ENCODE data around the gene SRGAP1. TPM values are rescaled to one million over a fixed set of nuclear protein-coding genes. Genes with fewer than 3 reads are reported as not detected.

The SRGAP1 gene
- total and polyA plus RNA-seq, 2 of the 13 experiments (the other 11 are each of a cell fraction or from before 2014, with no cell fraction given) = 1.6 to 3.4 TPM

GRCh38 chr12:63994704-63995103, 150.2 kb downstream of the SRGAP1 start:
- no peak overlapping the region for H2AFZ ChIP-seq (ENCODE audit: low read length)
- H3K27me3 ChIP-seq (ENCODE audit: control insufficient read depth in 1 of 2, insufficient read depth in 2 of 2, low read length in 2 of 2) = no peaks in the 10 kb centered on the region
- H3K9ac ChIP-seq (ENCODE audit: insufficient read depth, low read depth, low read length) = no peak overlapping the region
- H4K20me1 ChIP-seq (ENCODE audit: insufficient read depth, low read length) = no peaks in the 10 kb centered on the region
- TF ChIP-seq IRX3 (CRISPR knock-in tag; IDR thresholded peaks at IDR 0.05; ENCODE audit: borderline replicate concordance, low read depth) (no peak), MZF1 (CRISPR knock-in tag; IDR thresholded peaks at IDR 0.05; ENCODE audit: borderline replicate concordance) (no peak)
- WGBS (ENCODE audit: low lambda C conversion rate) = 98% methylated on average over 2 of the region's 2 CpGs
- intact Hi-C loops (cut with micrococcal nuclease; ENCODE audit: unreplicated experiment) (no loop called here), in situ Hi-C loops (cut with HindIII; ENCODE audit: extremely low pct_ligation_motif_present, low pct_unique_long_range_greater_than_20kb) (no loop called here)
- no peak for DNase-seq (ENCODE audit: low spot score)
- peaks cover 0 to 5% of the 10 kb centered on the region in 2 experiments; a peak in 2 of 5 replicates for H3K36me3 ChIP-seq (replicated peaks in 1 of 2; ENCODE audit: control insufficient read depth in 1 of 2, insufficient read depth in 2 of 2, low read length in 2 of 2)
- POLR2A ChIA-PET = no interaction called here
- no peak overlapping the region for H3K27ac ChIP-seq (ENCODE audit: extremely low read length, insufficient read depth, low read length)
- CTCF ChIA-PET (ENCODE audit: low intra/inter-chr PET ratio, low total read pairs) = no interaction called here
- H3K4me1 ChIP-seq (ENCODE audit: insufficient read depth, low read length) = peaks cover 2% of the 10 kb centered on the region; the same call in 1 of the 2 replicates
- no peak overlapping the region for H3K4me2 ChIP-seq (ENCODE audit: low read depth, low read length)
- H3K4me3 ChIP-seq (replicated peaks in 1 of 3; ENCODE audit: insufficient read depth in 1 of 3, low read depth in 2 of 3, low read length in 3 of 3) = no peak overlapping the region
- H3K79me2 ChIP-seq (ENCODE audit: insufficient read depth, low read length) = no peaks in the 10 kb centered on the region
- no peak for ATAC-seq
- no peaks in the 10 kb centered on the region for H3K9me3 ChIP-seq (ENCODE audit: low read length)
- no peak for FAIRE-seq
- no TSS peak for BruUV-seq (replicated peaks)

- in situ Hi-C loops (cut with HindIII; ENCODE audit: extremely low pct_ligation_motif_present, low pct_unique_long_range_greater_than_20kb) = no loop called here
- FAIRE-seq = no peak
Observed at GRCh38 chr12:63995512-63995911, 151.0 kb downstream of the SRGAP1 start.

More at GRCh38 chr12:63995512-63995911, 151.0 kb downstream of the SRGAP1 start:
- Histone ChIP-seq H3K4me2 (ENCODE audit: low read depth, low read length) (no peak overlapping the region), H4K20me1 (ENCODE audit: insufficient read depth, low read length) (no peaks in the 10 kb centered on the region), H3K4me1 (ENCODE audit: insufficient read depth, low read length) (no peaks in the 10 kb centered on the region), H3K36me3 (replicated peaks in 1 of 2; ENCODE audit: control insufficient read depth in 1 of 2, insufficient read depth in 2 of 2, low read length in 2 of 2) (peaks cover 0 to 5% of the 10 kb centered on the region in 2 experiments; a peak in 2 of 5 replicates), H3K9ac (ENCODE audit: insufficient read depth, low read depth, low read length) (no peak overlapping the region), H3K27ac (ENCODE audit: extremely low read length, insufficient read depth, low read length) (no peak overlapping the region), H3K79me2 (ENCODE audit: insufficient read depth, low read length) (no peaks in the 10 kb centered on the region), H3K4me3 (replicated peaks in 1 of 3; ENCODE audit: insufficient read depth in 1 of 3, low read depth in 2 of 3, low read length in 3 of 3) (no peak overlapping the region), H3K27me3 (ENCODE audit: control insufficient read depth in 1 of 2, insufficient read depth in 2 of 2, low read length in 2 of 2) (no peaks in the 10 kb centered on the region), H2AFZ (ENCODE audit: low read length) (no peak overlapping the region), H3K9me3 (ENCODE audit: low read length) (no peaks in the 10 kb centered on the region)
- DNase-seq (ENCODE audit: low spot score) (no peak), ATAC-seq (no peak)
- intact Hi-C loops (cut with micrococcal nuclease; ENCODE audit: unreplicated experiment) = no loop called here
- CTCF ChIA-PET (ENCODE audit: low intra/inter-chr PET ratio, low total read pairs) = no interaction called here
- TF ChIP-seq CREM (IDR thresholded peaks at IDR 0.05) (no peak), CREM (CRISPR knock-in tag; IDR thresholded peaks at IDR 0.05) (no peak), SRF (IDR thresholded peaks at IDR 0.05; ENCODE audit: low read depth, low read length) (no peak), ZHX2 (IDR thresholded peaks at IDR 0.05; ENCODE audit: low read depth) (no peak), ZHX2 (CRISPR knock-in tag; IDR thresholded peaks at IDR 0.05; ENCODE audit: borderline replicate concordance) (no peak)
- POLR2A ChIA-PET = no interaction called here
- no TSS peak for BruUV-seq (replicated peaks)
